HG03520 (cell line): Measurements from ENCODE around the gene PAK1IP1.
"Not testable (repeated sequence)": the region's sequence is repeated elsewhere in the genome, so short reads cannot be mapped to it uniquely, and the experiment has no call there.

ENCODE experiments used
- ATAC-seq: cut with Tn5 transposase; IDR thresholded peaks from one replicate; pipeline ENCODE4 v1.9.1; 2021; ENCODE audit warnings: mild to moderate bottlenecking, moderate library complexity; ENCODE audit not compliant: unreplicated experiment

The PAK1IP1 gene

DNA sequence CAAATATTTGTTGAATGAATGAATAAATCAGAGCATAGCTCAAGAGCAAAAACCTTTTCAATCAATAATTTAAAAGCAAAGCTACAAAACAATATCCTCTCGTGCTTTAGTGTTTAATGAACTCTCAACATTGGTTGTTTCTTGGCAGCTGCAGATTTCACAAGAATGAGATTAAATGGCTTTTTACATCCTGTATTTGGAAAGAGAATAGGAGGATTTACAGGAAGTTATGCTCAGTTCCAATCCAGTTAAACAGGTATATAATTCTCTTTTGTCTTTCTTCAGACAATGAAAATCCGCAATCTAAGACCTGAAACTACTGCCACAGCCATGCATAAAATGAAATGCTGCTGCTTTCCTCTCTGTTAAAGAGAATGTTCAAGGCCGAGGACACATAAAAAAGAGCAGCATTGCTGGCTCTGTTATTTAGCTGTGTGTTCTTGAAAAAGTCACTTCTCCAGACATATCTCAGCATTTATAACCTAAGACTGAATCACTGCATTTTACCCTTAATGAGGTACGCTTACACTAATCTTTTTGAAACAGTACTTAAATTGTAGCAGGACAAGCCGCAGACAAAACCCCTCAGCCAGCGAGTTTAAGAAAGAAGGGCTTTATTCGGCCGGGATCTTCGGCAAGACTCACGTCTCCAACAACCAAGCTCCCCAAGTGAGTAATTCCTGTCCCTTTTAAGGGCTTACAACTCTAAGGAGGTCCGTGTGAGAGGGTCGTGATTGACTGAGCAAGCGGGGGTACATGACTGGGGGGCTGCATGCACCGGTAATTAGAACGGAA lies 3.9 kb upstream of the PAK1IP1 start:
- ATAC-seq, result no peak

DNA sequence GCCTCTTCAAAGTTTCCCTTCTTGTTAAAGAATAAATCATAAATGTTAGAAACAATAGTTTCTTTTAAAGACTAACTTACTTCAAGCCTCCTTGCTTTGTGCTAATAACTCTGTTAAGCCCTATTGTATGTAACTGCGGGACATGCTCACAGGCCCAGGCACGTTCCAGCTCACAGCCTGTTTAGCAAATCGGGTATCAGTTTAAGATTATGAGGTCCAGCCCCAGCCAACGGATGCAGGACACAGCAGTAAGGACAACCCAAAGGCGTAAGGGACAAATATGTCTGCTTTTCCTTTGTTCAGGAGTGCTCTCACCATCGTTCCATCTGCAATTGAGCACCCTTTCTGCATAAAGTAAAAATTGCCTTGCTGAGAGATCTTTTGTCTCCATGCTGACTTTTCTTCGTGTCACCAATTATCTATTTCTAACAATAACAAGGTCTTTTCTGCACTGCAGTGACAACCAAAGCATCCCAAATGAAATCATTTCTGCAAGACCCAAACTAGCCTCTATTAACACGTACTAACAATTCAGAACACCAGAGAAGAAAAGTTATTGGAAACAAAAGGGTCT lies 1.7 kb upstream of the PAK1IP1 start:
- ATAC-seq, result no peak

DNA sequence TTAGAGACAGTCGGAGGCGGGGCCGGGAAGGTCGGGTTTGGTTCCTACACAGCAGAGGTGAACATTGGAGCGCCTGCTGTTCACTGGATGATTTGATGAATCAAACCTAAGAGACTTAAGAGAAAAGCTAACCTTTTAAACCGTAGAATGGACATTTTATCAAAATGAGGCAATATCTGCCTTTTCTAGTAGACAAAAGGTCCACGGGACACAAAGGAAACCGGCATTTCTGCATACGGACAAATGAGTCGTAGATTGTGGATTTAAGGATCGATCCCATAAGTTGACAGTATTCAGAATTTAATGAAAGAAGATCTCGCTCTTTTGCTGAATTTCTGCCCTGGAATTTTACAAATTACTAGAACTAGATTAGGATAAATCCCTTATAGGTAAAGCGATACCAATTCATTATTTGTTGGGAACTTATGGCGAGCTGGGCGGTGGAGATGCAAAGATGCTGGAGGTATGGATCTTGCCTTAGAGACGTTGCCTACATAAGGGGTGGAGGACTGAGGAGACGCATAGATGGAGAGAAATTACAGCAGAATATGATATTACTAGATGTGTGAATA lies 400 bp downstream of the PAK1IP1 start:
- ATAC-seq, result no peak

DNA sequence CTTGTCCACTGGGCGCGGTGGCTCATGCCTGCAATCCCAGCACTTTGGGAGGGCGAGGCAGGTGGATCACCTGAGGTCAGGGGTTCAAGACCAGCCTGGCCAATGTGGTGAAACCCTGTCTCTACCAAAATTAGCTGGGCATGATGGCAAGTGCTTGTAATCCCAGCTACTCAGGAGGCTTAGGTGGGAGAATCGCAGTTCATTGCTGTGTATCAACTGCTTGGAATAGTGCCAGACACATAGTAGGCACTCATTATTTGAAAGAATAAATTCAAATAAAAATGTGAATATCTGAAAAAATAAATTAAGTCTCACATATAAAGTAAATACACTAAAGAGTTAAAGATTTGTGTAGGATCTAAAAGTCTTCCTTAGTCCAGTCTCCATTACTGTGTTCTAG lies 1.9 kb downstream of the PAK1IP1 start:
- ATAC-seq, result no peak

DNA sequence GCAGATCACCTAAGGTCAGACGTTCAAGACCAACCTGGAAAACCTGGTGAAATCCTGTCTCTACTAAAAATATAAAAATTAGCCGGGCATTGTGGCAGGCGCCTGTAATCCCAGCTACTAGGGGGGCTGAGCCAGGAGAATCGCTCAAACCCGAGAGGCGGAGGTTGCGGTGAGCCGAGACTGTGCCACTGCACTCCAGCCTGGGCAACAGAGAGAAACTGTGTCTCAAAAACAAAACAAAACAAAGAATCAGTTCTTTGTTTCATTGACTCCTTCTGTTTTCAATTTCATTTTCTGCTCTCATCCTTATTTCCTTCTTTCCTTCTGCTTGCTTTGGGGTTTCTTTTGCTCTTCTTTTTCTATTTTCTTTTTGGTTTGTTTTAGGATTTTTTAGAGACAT lies 19.2 kb downstream of the PAK1IP1 start:
- no peak for ATAC-seq

DNA sequence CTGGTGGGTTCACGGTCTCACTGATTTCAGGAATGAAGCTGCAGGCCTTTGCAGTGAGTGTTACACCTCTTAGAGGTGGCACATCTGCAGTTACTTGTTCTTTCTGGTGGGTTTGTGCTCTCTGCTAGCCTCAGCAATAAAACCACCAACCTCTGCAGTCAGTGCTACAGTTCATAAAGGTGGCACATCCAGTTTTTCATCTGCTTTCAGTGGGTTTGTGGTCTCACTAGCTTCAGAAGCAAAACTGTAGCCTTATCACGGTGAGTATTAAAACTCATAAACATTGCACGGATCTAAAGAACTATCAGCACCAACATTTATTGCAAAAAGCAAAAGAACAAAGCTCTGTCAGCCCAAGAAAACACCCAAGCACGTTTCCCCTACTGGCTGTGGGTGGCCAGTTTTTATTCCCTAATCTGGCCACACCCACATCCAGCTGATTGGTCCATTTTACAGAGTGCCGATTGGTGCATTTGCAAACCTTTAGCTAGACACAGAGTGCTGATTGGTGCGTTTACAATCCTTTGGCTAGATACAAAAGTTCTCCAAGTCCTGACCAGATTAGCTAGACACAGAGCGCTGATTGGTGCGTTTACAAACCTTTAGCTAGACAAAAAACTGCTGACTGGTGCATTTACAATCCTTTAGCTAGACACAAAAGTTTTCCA lies 24.7 kb downstream of the PAK1IP1 start:
- no peak for ATAC-seq

DNA sequence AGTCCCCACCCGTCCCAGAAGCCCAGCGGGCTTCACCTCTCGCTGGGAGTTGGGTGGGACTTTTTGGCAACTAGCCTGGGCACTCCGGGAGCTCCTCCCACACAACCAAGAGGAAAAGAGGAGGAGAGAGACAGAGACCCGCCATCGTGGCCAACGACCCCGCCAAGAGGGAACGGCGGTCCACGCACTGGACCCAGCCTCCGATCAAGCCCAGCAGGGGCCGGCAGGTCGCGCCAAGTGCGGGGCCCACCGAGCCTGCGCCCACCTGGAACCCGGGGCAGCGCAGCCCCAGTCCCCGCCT lies 25.1 kb downstream of the PAK1IP1 start:
- no peak for ATAC-seq

DNA sequence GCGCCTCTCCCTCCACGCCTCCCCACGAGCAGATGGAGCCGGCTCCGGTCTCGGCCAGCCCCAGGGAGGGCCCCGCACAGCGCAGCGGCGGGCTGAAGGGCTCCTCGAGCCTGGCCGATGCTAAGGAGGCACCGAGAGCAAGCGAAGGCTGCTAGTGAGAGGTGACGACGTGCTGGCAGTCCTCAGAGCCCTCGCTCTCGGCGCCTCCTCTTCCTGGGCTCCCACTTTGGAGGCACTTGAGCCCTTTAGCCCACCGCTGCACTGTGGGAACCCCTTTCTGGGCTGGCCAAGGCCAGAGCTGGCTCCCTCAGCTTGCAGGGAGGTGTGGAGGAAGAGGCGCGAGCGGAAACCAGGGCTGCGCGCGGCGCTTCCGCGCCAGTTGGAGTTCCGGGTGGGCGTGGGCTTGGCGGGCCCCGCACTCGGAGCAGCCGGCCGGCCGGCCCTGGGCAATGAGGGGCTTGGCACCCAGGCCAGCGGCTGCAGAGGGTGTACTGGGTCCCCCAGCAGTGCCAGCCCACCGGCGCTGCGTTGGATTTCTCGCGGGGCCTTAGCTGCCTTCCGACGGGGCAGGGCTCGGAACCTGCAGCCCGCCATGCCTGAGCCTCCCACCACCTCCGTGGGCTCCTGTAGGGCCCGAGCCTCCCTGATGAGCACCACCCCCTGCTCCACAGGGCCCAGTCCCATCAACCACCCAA lies 25.6 kb downstream of the PAK1IP1 start:
- ATAC-seq, result peak; percentile 26

DNA sequence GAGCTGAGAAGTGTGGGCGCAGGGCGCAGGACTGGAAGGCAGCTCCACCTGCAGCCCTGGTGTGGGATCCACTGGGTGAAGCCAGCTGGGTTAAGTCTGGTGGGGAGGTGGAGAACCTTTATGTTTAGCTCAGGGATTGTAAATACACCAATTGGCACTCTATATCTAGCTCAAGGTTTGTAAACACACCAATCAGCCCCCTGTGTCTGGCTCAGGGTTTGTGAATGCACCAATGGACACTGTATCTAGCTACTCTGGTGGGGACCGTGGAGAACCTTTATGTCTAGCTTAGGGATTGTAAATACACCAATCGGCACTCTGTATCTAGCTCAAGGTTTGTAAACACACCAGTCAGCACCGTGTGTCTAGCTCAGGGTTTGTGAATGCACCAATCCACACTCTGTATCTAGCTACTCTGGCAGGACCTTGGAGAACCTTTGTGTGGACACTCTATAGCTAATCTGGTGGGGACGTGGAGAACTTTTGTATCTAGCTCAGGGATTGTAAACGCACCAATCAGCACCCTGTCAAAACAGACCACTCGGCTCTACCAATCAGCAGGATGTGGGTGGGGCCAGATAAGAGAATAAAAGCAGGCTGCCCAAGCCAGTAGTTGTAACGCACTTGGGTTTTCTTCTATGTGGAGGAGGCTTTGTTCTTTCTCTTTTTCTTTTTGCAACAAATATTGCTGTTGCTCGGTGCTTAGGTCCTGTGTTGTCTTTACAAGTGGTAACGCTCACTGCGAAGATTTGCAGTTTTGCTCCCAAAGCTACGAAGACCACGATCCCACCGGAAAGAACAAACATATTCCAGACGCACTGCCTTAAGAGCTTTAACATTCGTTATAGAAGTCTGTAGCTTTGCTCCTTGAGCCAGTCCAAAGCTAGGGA lies 26.4 kb downstream of the PAK1IP1 start:
- ATAC-seq, result not testable (repeated sequence)

DNA sequence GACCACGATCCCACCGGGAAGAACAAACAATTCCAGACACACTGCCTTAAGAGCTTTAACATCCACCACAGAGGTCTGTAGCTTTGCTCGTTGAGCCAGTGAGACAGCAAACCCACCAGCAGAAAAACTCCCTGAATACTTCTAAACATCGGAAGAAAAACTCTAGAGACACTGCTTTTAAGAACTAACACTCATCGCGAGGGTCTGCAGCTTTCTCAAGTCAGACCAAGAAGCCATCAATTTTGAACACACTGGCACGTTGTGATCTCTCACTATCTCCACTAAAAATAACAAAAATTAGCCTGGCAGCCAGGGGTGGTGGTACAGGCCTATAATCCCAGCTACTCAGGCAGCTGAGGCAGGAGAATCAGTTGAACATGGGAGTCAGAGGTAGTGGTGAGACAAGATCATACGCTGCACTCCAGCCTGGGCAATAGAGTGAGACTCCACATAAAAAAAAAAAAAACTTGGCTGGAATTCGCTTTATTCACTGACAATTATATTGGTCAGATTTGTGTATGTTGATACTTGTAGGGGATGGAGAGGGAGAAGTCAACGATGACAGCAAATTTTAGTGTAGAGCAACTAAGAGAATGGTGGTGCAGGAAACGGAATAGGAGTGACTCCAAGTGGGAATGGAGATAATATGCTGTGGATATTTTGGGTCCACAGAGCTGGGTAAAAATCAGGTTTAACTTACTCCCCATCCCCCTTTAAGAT lies 27.2 kb downstream of the PAK1IP1 start:
- no peak for ATAC-seq

DNA sequence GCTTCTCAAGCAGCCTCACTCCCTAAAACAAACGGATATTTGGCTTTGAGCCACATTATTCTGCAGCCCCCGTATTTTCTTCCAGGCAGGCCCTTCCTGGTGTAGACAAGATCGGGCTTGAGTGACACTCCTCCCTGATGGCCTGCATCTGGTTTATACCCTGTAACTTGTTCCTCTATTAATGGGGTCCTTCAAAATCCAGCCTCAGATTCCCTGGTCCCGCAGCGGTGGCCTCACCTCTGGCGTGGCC lies 27.7 kb downstream of the PAK1IP1 start:
- no peak for ATAC-seq

DNA sequence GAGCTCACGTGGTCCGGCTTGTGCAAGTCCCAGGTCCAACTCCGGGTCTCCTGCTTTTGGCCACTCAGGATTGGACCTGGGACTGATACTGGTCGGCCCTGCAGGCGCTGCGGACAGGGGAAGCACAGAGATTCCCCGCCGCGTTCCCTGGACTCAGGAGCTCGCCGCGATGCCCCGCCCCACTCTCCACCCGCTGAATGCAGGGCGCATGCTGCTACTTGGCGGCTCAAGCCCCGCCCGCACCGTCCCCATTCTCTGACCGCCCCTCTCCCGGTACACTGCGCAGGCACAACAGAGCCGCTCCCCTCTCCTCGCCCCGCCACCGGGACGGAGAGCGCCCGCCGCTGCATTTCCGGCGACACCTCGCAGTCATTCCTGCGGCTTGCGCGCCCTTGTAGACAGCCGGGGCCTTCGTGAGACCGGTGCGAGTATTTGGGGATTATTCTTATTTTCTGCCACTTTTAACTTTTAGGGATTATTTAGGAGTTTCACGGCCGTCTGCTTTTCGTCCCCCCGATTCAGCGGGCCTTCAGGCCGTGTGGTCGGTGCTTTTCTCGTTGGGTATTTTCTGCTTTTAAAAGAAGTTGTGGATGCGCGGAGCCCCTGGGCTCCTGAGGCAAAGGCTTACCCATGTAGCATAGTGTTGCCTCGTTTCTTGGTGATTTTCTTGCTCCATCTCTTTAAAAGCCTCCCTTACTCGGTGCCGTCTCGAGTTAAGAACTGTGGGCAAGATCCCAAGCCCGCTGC lies 28.2 kb downstream of the PAK1IP1 start, which contains the start of gene TMEM14C:
Gene TMEM14C, plus strand, starts transcription at position 251 of the 747 bp plus-strand sequence. CDS start 1,544 bp downstream, outside the sequence.
- ATAC-seq, result peak; percentile 93

DNA sequence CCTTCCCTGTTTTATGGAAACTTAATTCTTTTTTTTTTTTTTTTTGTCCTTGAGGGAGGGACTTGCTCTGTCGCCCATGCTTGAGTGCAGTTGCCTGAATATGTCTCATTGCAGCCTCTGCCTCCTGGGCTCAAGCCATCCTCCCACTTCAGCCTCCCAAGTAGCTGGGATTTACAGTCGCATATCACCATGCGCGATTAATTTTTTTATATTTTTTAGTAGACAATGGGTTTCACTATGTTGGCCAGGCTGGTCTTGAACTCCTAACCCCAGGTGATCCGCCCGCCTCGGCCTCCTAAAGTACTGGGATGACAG lies 28.8 kb downstream of the PAK1IP1 start:
- ATAC-seq, result no peak

DNA sequence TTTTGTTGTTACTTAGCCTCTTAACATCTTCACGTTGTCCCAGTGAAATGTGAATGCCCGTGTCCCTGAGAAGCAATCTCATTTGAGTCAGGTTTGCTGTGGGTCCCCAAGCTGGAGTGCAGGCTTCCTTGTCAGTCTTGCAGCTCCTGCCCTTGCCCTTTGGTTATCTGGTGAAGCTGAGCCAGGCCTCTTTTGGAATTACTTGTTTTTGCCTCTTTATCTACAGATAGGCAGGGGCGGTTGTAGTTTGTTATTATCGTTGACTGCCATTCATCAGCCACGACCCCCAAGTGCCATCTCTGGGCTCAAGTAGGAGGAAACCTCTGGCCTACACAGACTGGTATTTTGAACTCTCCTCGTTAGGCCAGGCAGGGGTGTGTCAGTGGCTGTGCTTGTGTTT lies 30.3 kb downstream of the PAK1IP1 start:
- ATAC-seq, result no peak

DNA sequence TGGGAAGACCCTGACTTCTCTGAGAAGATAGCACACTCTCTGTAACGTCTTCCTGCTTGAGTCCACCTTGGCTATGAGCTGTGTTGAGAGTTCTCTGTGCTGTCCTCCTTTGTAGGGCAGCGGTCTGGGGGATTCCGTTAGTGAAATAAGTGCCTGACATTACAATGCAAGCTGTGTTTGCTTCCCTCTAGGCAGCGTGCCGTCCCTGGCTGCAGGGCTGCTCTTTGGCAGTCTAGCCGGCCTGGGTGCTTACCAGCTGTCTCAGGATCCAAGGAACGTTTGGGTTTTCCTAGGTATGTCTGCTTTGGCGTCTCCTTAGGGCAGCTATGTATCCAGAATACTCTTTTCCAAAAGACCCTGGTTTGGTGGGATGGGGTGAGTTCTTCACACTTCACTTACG lies 30.9 kb downstream of the PAK1IP1 start:
- no peak for ATAC-seq

DNA sequence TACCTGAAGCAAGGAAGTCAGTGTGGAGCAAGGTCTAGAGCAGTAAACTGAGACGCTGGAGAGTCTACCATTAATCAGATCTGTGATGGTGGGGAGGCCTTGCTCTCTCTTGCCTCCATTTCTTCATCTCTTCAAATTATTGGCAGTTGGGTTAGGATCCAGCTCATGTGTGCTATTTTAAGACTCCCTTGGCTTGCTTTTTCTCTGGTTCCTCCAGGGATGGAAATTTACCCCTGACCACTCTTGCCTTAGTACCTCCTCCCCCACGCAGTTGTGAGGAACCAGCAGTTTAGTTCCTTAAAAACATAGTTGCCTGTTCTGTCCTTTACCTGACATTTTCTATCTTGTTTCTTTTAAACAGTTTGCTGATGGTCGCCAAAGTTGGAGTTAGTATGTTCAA lies 35.5 kb downstream of the PAK1IP1 start:
- ATAC-seq, result no peak

DNA sequence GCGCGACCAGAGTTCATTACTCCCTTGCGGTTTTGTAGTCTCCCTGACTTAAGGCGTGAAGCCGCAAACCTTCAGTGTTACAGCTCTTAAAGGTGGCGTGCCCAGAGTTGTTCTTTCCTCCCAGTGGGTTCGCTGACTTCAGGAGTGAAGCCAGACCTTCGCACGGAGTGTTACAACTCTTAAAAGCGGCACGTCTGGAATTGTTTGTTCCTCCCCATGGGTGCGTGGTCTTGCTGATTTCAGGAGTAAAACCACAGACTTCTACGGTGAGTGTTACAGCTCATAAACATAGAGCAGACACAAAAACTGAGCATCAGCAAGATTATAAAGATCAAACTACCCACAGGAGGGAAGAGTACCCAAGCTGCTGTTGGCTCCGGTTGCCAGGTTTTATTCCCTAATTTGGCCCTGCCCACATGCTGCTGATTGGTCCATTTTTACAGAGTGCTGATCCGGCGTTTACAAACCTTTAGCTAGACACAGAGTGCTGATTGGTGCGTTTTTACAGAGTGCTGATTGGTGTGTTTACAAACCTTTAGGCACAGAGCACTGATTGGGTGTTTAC lies 38.5 kb downstream of the PAK1IP1 start:
- no peak for ATAC-seq

DNA sequence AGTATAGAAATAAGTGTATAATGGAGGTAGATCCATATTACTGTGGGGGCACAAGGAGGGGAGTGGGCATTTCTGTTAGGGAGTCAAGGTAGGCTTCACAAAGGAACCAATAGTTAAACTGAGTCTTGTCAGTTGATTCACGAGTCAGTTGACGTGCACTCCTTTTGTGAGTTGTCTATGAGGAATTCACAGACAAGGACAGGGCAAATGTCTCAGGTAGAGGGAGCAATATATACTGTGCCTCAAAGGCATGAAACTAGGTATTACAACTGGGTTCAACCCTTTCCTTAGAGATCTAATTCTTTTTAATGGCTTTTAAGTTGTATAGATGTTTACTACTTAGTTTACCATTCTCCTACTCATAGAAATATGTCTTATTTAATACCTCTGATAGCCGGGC lies 39.1 kb downstream of the PAK1IP1 start:
- ATAC-seq, result no peak

DNA sequence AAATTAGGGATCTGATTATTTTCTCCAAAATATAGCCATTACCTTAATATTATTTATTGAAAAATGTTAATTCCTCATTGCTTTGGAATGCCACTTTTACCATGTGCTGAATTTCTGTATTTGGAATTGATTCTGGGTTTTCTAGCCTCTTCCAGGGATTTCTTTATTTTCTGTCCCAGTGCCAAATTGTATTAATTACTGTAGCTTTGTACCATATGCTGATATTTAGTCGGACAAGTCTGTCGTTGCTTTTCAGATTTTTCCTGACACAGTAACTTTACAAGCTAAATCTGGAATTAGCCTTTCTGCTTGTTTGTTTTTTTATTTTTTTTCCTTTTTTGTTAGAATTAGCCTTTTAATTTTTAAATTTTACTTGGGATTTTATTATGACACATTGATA lies 42.0 kb downstream of the PAK1IP1 start:
- ATAC-seq, result no peak
